ELF-1 (cell line): Measurements from ENCODE around the gene PIPOX.
A peak's percentile ranks its signal among the peaks of the same experiment; 100 is the strongest.
"Not testable (repeated sequence)": the region's sequence is repeated elsewhere in the genome, so short reads cannot be mapped to it uniquely, and the experiment has no call there.

Experiments used
- DNase-seq: peaks from one replicate; pipeline ENCODE4 v3.0.0-alpha.2; 2016; ENCODE audit warnings: low read depth, low spot score

PIPOX gene

GRCh38 chr17:29076087-29076486 lies 33.1 kb downstream of the PIPOX start:
- DNase-seq = no peak

GRCh38 chr17:29076722-29077121 lies 33.8 kb downstream of the PIPOX start:
- DNase-seq = no peak

- no peak for DNase-seq
These were observed 34.4 kb downstream of the PIPOX start for GRCh38 chr17:29077320-29077719.

- no peak for DNase-seq
These were observed 35.5 kb downstream of the PIPOX start for GRCh38 chr17:29078183-29079045.

- no peak for DNase-seq
These were observed 36.5 kb downstream of the PIPOX start for GRCh38 chr17:29079433-29079832.

- DNase-seq = peak; percentile 67
These were observed 36.9 kb downstream of the PIPOX start for GRCh38 chr17:29079887-29080286.

GRCh38 chr17:29080323-29080722 lies 37.4 kb downstream of the PIPOX start:
- DNase-seq = no peak

GRCh38 chr17:29080965-29081364 lies 38.0 kb downstream of the PIPOX start:
- no peak for DNase-seq

GRCh38 chr17:29084541-29085146 lies 41.7 kb downstream of the PIPOX start:
- DNase-seq = no peak

GRCh38 chr17:29085223-29085622 lies 42.3 kb downstream of the PIPOX start:
- DNase-seq = no peak

- DNase-seq = peak; percentile 64
These were observed 43.8 kb downstream of the PIPOX start for GRCh38 chr17:29086628-29087332.

- DNase-seq = not testable (repeated sequence)
These were observed 45.8 kb downstream of the PIPOX start for GRCh38 chr17:29088782-29089181.

- no peak for DNase-seq
These were observed 46.7 kb downstream of the PIPOX start for GRCh38 chr17:29089601-29090044.

- DNase-seq = no peak
These were observed 47.2 kb downstream of the PIPOX start for GRCh38 chr17:29090108-29090507.

GRCh38 chr17:29090750-29091605 lies 48.0 kb downstream of the PIPOX start:
- peak; percentile 32 for DNase-seq

GRCh38 chr17:29091606-29092289 lies 48.8 kb downstream of the PIPOX start:
- no peak for DNase-seq

- DNase-seq = no peak
These were observed 50.3 kb downstream of the PIPOX start for GRCh38 chr17:29093090-29093871.

GRCh38 chr17:29094101-29094708 lies 51.3 kb downstream of the PIPOX start:
- no peak for DNase-seq

GRCh38 chr17:29095439-29095838 lies 52.5 kb downstream of the PIPOX start:
- DNase-seq = no peak

- no peak for DNase-seq
These were observed 53.2 kb downstream of the PIPOX start for GRCh38 chr17:29096094-29096493.
